HepG2 (cell line): ENCODE measurements around the gene LY6G5B. TPM values are rescaled to one million over a fixed set of nuclear protein-coding genes. Genes with fewer than 3 reads are reported as not detected.

ENCODE experiments used
- BCL6 ChIP-seq: IDR thresholded peaks from 2 replicates; pipeline ENCODE4 v1.6.1; 2016; ENCODE audit warnings: missing genetic modification reagents, missing compliant biosample characterization
- DDIT3 ChIP-seq: sonication (generic); formaldehyde crosslinking; IDR thresholded peaks from 2 replicates; pipeline ENCODE4 v1.4.0; 2020; ENCODE audit warnings: mild to moderate bottlenecking, missing genetic modification reagents
- IRF1 ChIP-seq: sonication (generic); formaldehyde crosslinking; IDR thresholded peaks from 2 replicates; pipeline ENCODE4 v1.4.0; 2020; ENCODE audit warnings: low read depth, mild to moderate bottlenecking, missing genetic modification reagents
- NONO ChIP-seq, 2 experiments: fragments of 450-650 bp in 1 of 2; sonication (generic) in 1 of 2; formaldehyde crosslinking in 1 of 2; IDR thresholded peaks in 1 of 2; conservative IDR thresholded peaks in 1 of 2; 2 replicates each; pipeline versions ENCODE4 v1.6.1 to v1.8.0; 2017 to 2022; ENCODE audit warnings: mild to moderate bottlenecking in 1 of 2, missing genetic modification reagents in 1 of 2, moderate library complexity in 1 of 2
- PBX2 ChIP-seq: IDR thresholded peaks from 2 replicates; pipeline ENCODE4 v1.6.1; 2016; ENCODE audit warnings: control low read depth
- PLRG1 ChIP-seq: fragments of 450-650 bp; conservative IDR thresholded peaks from 2 replicates; pipeline ENCODE4 v1.6.1; 2016
- SIN3A ChIP-seq: IDR thresholded peaks from 2 replicates; pipeline ENCODE4 v1.6.1; 2011; ENCODE audit warnings: low read depth, mild to moderate bottlenecking, control low read depth, low read length, borderline replicate concordance
- TBL1XR1 ChIP-seq: fragments of 150-350 bp; IDR thresholded peaks from 2 replicates; pipeline ENCODE4 v1.6.1; 2014; ENCODE audit warnings: borderline replicate concordance, low read length; ENCODE audit not compliant: partially characterized antibody
- TCF12 ChIP-seq, 2 experiments: fragments of 450-650 bp in 1 of 2; sonication (generic) in 1 of 2; formaldehyde crosslinking in 1 of 2; IDR thresholded peaks; 2 replicates each; pipeline versions ENCODE4 v1.6.1 to v1.8.0; 2017 to 2022; ENCODE audit warnings: antibody characterized with exemption in 1 of 2, mild to moderate bottlenecking in 1 of 2, missing genetic modification reagents in 1 of 2, moderate library complexity in 1 of 2
- ZBTB42 ChIP-seq: sonication (generic); formaldehyde crosslinking; IDR thresholded peaks from 2 replicates; pipeline ENCODE4 v1.5.0; 2020; ENCODE audit warnings: mild to moderate bottlenecking, missing genetic modification reagents
- ZNF121 ChIP-seq: sonication (generic); formaldehyde crosslinking; IDR thresholded peaks from 2 replicates; pipeline ENCODE4 v1.5.0; 2020; ENCODE audit warnings: mild to moderate bottlenecking, missing genetic modification reagents
- ZNF143 ChIP-seq: sonication (generic); formaldehyde crosslinking; IDR thresholded peaks from 2 replicates; pipeline ENCODE4 v1.4.0; 2020; ENCODE audit warnings: missing genetic modification reagents
- ZNF251 ChIP-seq: sonication (generic); formaldehyde crosslinking; IDR thresholded peaks from 2 replicates; pipeline ENCODE4 v1.9.0; 2021; ENCODE audit warnings: mild to moderate bottlenecking, missing genetic modification reagents
- ZNF281 ChIP-seq: sonication (generic); formaldehyde crosslinking; IDR thresholded peaks from 2 replicates; pipeline ENCODE4 v1.4.0; 2020; ENCODE audit warnings: missing genetic modification reagents, borderline replicate concordance
- ZNF337 ChIP-seq: sonication (generic); formaldehyde crosslinking; IDR thresholded peaks from 2 replicates; pipeline ENCODE4 v1.5.1; 2020; ENCODE audit warnings: missing genetic modification reagents, low read depth, mild to moderate bottlenecking, borderline replicate concordance
- ZNF550 ChIP-seq: sonication (generic); formaldehyde crosslinking; IDR thresholded peaks from 2 replicates; pipeline ENCODE4 v1.4.0; 2020; ENCODE audit warnings: mild to moderate bottlenecking, missing genetic modification reagents, borderline replicate concordance
- ZNF709 ChIP-seq: sonication (generic); formaldehyde crosslinking; IDR thresholded peaks from 2 replicates; pipeline ENCODE4 v1.5.0; 2020; ENCODE audit warnings: mild to moderate bottlenecking, missing genetic modification reagents
- polyA plus RNA-seq, 8 experiments: library from polyadenylated mRNA; depleted of rRNA in 3 of 8; stranded (reverse) in 7 of 8; unstranded in 1 of 8; fragments of >200 nt; fragmentation: Illumina TruSeq in 4 of 8; extraction: Trizol in 4 of 8; gene quantifications; 2 replicates each; pipeline versions ENCODE4 v1.2.1 to v1.2.3, GENCODE V29; 2011 to 2016; ENCODE audit warnings: low read depth in 4 of 8, missing spikeins in 1 of 8, mixed read lengths in 1 of 8; ENCODE audit not compliant: insufficient read depth in 1 of 8
- total RNA-seq, 5 experiments: library from RNA; depleted of rRNA; stranded (reverse); fragments of >200 nt; fragmentation: Illumina TruSeq; extraction: Trizol; gene quantifications; 2 replicates each; pipeline ENCODE4 v1.2.3, GENCODE V29; 2016; ENCODE audit warnings: low read depth in 1 of 5
- TF ChIP-seq, protein P1 (sequence below): sonication (generic); formaldehyde crosslinking; IDR thresholded peaks from 2 replicates; pipeline ENCODE4 v1.5.1; 2020; ENCODE audit warnings: mild to moderate bottlenecking, missing genetic modification reagents, borderline replicate concordance
- TF ChIP-seq, protein P2 (sequence below): sonication (generic); formaldehyde crosslinking; IDR thresholded peaks from 2 replicates; pipeline ENCODE4 v1.8.0; 2022; ENCODE audit warnings: mild to moderate bottlenecking, missing genetic modification reagents, borderline replicate concordance

The LY6G5B gene
- total and polyA plus RNA-seq, 2 of the 13 experiments (the other 11 are each of a cell fraction or from before 2014, with no cell fraction given): 7.8 to 15.7 TPM

- TF ChIP-seq ZNF281 (CRISPR knock-in tag) (peak; percentile 90), BCL6 (peak; percentile 97), SIN3A (peak; percentile 91), ZNF709 (0 out of 2 replicates have a peak, but pooled peaks have one; percentile 6), ZNF121 (CRISPR knock-in tag) (peak; percentile 65; the same call in 1 of the 2 replicates), ZNF251 (CRISPR knock-in tag) (no peak), NONO (IDR thresholded peaks at IDR 0.05) (no peak), NONO (CRISPR knock-in tag; conservative IDR thresholded peaks at IDR 0.05) (peak; percentile 96), PBX2 (CRISPR knock-in tag) (no peak), ZNF337 (CRISPR knock-in tag) (peak; percentile 90; the same call in 1 of the 2 replicates), DDIT3 (CRISPR knock-in tag) (no peak), PLRG1 (no peak), IRF1 (CRISPR knock-in tag) (peak; percentile 27; the same call in 1 of the 2 replicates), TCF12 (IDR thresholded peaks at IDR 0.05) (no peak), TCF12 (CRISPR knock-in tag; IDR thresholded peaks at IDR 0.05) (no peak), TBL1XR1 (peak; percentile 86), ZBTB42 (CRISPR knock-in tag) (0 out of 2 replicates have a peak, but pooled peaks have one; percentile 70), ZNF550 (CRISPR knock-in tag) (peak; percentile 64; the same call in 1 of the 2 replicates), ZNF143 (CRISPR knock-in tag) (peak; percentile 59)
- TF ChIP-seq, protein P1, sequence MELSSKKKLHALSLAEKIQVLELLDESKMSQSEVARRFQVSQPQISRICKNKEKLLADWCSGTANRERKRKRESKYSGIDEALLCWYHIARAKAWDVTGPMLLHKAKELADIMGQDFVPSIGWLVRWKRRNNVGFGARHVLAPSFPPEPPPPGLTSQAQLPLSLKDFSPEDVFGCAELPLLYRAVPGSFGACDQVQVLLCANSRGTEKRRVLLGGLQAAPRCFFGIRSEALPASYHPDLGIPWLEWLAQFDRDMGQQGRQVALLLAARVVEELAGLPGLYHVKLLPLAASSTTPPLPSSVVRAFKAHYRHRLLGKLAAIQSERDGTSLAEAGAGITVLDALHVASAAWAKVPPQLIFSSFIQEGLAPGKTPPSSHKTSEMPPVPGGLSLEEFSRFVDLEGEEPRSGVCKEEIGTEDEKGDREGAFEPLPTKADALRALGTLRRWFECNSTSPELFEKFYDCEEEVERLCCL (CRISPR knock-in tag): no peak; the same call in 1 of the 2 replicates
- TF ChIP-seq, protein P2, sequence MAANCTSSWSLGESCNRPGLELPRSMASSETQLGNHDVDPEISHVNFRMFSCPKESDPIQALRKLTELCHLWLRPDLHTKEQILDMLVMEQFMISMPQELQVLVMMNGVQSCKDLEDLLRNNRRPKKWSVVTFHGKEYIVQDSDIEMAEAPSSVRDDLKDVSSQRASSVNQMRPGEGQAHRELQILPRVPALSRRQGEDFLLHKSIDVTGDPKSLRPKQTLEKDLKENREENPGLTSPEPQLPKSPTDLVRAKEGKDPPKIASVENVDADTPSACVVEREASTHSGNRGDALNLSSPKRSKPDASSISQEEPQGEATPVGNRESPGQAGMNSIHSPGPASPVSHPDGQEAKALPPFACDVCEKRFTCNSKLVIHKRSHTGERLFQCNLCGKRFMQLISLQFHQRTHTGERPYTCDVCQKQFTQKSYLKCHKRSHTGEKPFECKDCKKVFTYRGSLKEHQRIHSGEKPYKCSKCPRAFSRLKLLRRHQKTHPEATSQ (CRISPR knock-in tag): peak; percentile 95; the same call in 1 of the 2 replicates
These were observed 14.2 kb upstream of the LY6G5B start, which contains the start of gene APOM (continued) for GRCh38 chr6:31655349-31656237.
